ENCODE data around the gene CNTN5.
"Not testable (repeated sequence)": the region's sequence is repeated elsewhere in the genome, so short reads cannot be mapped to it uniquely, and the experiment has no call there.

The CNTN5 gene

GRCh38 chr11:100182350-100182749 is 1161.6 kb downstream of the CNTN5 start:
- no peak for DNase-seq (ENCODE audit: low read depth in 1 of 2, low spot score in 1 of 2)

DNA sequence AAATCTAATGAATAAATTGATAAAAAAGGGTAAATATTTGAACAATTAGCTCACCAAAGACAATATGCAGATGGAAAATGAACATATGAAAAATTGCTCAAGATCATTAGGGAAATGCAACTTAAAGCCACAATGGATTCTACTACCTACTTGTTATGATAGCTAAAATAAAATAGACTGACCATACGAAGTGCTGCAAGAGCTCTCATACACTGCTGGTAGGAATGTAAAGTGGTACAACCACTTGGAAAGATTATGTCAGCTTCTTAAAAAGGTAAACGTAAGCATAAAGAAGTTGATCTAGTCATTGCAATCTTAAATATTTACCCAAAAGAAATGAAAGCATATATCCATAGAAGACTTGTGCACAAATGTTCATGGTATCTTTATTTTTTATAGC is 1162.2 kb downstream of the CNTN5 start:
- no peak for DNase-seq (ENCODE audit: low read depth in 1 of 2, low spot score in 1 of 2)

DNA sequence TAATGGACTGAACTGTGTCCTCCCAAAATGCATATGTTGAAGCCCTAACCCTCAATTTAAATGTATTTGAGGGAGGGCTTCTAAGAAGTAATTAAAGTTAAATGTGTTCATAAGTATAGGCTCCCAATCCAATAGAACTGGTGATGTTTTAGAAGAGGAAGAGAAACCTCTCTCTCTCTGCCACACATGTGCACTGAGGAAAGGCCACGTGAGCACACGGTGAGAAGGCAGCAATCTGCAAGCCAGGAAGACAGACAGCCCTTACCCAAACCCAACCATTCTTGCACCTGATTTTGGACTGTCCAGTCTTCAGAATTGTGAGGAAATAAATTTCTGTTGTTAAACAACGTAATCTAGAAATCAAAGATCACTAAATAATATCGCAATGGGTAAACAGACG is 1164.8 kb downstream of the CNTN5 start:
- no peak for DNase-seq (ENCODE audit: low read depth in 1 of 2, low spot score in 1 of 2)

GRCh38 chr11:100188137-100188783 is 1167.5 kb downstream of the CNTN5 start:
- no peak for DNase-seq (ENCODE audit: low read depth in 1 of 2, low spot score in 1 of 2)

- no peak for DNase-seq (ENCODE audit: low read depth in 1 of 2, low spot score in 1 of 2)
Observed at GRCh38 chr11:100190395-100190794, 1169.6 kb downstream of the CNTN5 start.

- DNase-seq (ENCODE audit: low read depth in 1 of 2, low spot score in 1 of 2) = no peak
Observed at GRCh38 chr11:100192181-100192580, 1171.4 kb downstream of the CNTN5 start.

DNA sequence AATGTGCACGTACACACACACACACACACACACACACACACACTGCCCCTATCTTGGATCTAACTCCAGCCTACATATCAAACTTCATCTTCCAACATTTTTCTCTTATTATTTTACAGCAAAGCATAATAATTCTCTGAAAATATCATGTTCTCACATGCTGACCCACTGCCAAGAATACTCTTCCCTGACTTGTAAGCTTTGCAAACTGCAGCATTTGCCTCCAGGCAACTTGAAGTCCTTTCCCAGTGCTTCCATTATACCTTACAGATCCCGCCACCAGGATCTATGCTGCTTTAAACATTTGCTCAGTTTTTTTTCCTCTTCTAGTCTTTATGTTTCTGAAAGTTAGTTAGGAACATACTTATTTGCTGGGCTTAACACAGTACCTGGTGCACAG is 1183.0 kb downstream of the CNTN5 start:
- DNase-seq (ENCODE audit: low read depth in 1 of 2, low spot score in 1 of 2) = no peak

- DNase-seq (ENCODE audit: low read depth in 1 of 2, low spot score in 1 of 2) = no peak
Observed at GRCh38 chr11:100205926-100206325, 1185.2 kb downstream of the CNTN5 start.

GRCh38 chr11:100208207-100208606 is 1187.5 kb downstream of the CNTN5 start:
- DNase-seq (ENCODE audit: low read depth in 1 of 2, low spot score in 1 of 2) = no peak

DNA sequence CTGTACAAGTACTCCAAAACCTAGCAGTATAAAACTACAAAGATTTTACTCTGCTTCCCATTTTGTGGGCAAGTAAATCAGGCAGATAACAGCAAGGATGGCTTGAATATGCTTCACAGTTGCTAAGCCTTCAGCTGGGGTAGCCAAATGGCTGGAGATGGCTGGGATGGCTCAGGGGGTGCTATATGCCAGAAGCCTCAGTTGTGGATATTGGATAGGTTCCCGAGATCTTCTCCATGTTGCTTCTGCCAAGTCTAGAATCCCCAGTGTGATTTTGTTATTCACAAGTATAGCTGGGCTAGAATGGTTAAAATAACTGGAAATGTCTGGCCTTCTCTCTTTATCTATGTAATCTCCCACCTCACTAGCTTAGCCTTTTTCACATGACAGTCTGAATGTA is 1194.0 kb downstream of the CNTN5 start:
- DNase-seq (ENCODE audit: low read depth in 1 of 2, low spot score in 1 of 2) = no peak

DNA sequence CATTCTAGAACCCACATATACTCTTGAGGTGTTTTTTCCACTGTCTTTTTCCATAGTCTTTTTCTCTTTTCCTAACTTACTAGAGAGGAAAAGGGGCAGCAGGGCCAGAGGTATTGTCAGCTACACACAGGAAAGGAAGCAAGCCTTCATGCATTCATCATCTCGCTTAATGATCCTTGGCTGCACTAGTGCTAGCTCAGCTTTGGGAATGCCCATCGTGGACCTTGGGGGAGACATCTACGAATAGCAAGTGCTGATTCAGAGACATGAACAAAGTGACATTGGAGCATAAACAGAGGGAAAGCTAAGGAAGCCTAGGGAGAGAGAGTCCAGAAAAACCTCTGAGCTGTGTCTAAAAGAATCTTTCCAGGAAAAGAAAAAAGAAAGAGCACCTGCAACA is 1200.1 kb downstream of the CNTN5 start:
- DNase-seq (ENCODE audit: low read depth in 1 of 2, low spot score in 1 of 2) = no peak

- no peak for DNase-seq (ENCODE audit: low read depth in 1 of 2, low spot score in 1 of 2)
Observed at GRCh38 chr11:100221791-100222190, 1201.0 kb downstream of the CNTN5 start.

DNA sequence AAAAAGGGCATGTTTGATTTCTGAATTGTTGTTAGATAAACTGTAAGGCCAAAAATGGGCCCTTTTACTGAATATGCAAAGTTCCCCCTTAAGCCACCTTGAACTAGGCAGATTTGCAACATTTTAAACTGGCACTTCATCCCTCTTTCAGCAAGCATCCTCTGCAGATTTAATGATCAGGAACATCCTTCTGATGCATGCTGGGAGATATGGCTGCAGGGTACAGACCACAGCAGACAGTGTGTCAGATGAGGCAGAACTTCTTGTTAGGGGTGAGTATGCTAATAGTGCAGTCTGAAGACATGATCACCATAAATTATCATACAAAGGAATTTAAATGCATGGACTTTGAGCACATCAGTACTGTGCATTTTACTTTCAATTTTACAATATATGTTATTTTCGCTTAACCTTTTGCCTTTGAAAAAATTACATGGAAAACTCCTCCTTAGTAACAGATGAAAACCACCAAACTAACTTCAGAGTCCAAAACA is 1203.8 kb downstream of the CNTN5 start:
- no peak for DNase-seq (ENCODE audit: low read depth in 1 of 2, low spot score in 1 of 2)

DNA sequence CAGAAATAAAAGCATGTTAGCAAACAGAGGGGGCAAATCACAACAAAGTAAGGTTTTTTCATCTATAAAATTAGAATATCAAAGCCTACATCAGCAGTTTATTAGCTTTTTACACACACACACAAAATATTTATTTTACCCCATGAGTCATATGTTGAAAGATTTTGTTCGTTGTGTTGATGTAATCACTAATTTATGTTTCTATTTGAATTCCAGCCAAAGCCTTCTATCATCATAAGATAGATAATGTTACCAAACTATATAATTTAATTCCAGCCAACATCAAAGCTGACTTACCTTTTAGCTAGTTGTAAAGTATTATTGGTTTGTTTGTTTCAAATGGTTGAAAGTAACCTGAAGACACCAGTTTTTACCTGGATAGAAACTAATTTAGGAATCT is 1208.3 kb downstream of the CNTN5 start:
- no peak for DNase-seq (ENCODE audit: low read depth in 1 of 2, low spot score in 1 of 2)

GRCh38 chr11:100232006-100232405 is 1211.3 kb downstream of the CNTN5 start:
- DNase-seq (ENCODE audit: low read depth in 1 of 2, low spot score in 1 of 2) = no peak

GRCh38 chr11:100235085-100235484 is 1214.3 kb downstream of the CNTN5 start:
- no peak for DNase-seq (ENCODE audit: low read depth in 1 of 2, low spot score in 1 of 2)

- no peak for DNase-seq (ENCODE audit: low read depth in 1 of 2, low spot score in 1 of 2)
Observed at GRCh38 chr11:100240025-100240539, 1219.3 kb downstream of the CNTN5 start.

GRCh38 chr11:100247704-100248103 is 1227.0 kb downstream of the CNTN5 start:
- DNase-seq (ENCODE audit: low read depth in 1 of 2, low spot score in 1 of 2) = no peak

GRCh38 chr11:100257238-100257803 is 1236.6 kb downstream of the CNTN5 start:
- DNase-seq (ENCODE audit: low read depth in 1 of 2, low spot score in 1 of 2) = not testable (repeated sequence)

- no peak for DNase-seq (ENCODE audit: low read depth in 1 of 2, low spot score in 1 of 2)
Observed at GRCh38 chr11:100269516-100269915, 1248.8 kb downstream of the CNTN5 start.

DNA sequence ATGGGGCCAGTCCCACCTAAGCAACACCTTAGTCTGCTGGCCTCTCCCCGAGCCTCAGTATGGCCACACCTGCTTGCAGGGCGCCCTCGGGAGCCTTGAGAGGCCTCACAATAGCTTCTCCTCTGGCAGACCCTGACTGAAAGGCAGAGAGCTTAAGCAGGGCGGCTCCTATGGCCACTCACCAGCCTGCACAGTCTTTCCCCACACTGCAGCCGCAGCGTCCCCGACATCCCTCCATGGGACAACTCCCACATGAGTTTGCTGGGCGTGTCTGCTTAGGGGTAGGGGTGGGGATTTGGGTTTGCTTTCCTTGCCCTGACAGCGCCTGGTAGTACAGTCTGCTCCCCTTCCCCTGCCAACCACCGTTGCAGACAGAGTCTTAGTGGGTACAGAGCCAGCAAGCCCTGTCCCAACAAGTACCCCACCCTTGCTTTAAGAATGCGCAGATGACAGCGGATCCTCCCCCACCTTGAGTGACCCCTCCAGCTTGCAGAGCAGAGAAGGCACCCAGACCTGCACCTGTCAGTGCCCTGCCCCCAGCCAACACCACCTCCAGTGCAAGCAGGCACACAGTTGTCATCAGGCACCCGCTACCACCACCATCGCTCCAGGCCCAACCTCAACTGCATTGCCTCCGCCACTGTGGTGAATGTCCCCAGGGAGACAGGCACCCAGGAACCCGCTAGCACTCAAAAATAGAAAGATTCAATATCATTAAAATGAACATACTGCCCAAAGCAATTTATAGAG is 1252.5 kb downstream of the CNTN5 start:
- no peak for DNase-seq (ENCODE audit: low read depth in 1 of 2, low spot score in 1 of 2)

- DNase-seq (ENCODE audit: low read depth in 1 of 2, low spot score in 1 of 2) = not testable (repeated sequence)
Observed at GRCh38 chr11:100274466-100274865, 1253.7 kb downstream of the CNTN5 start.
